ENCODE measurements around the gene WDR5B.
"Not testable (repeated sequence)": the region's sequence is repeated elsewhere in the genome, so short reads cannot be mapped to it uniquely, and the experiment has no call there.

WDR5B gene

GRCh38 chr3:122407946-122408345 lies 7.9 kb downstream of the WDR5B start:
- no peak for DNase-seq

GRCh38 chr3:122406198-122406597 lies 9.7 kb downstream of the WDR5B start:
- no peak for DNase-seq

- no peak for DNase-seq
Observed at GRCh38 chr3:122405015-122405414, 10.8 kb downstream of the WDR5B start.

- no peak for DNase-seq
Observed at GRCh38 chr3:122403489-122403888, 12.4 kb downstream of the WDR5B start.

GRCh38 chr3:122398920-122399319 lies 16.9 kb downstream of the WDR5B start:
- DNase-seq = no peak

GRCh38 chr3:122397201-122397600 lies 18.7 kb downstream of the WDR5B start:
- DNase-seq = no peak

- no peak for DNase-seq
Observed at GRCh38 chr3:122396511-122396910, 19.4 kb downstream of the WDR5B start.

GRCh38 chr3:122395582-122395981 lies 20.3 kb downstream of the WDR5B start:
- DNase-seq = no peak

- DNase-seq = no peak
Observed at GRCh38 chr3:122394173-122394572, 21.7 kb downstream of the WDR5B start.

- DNase-seq = peak; percentile 50
Observed at GRCh38 chr3:122392868-122393844, 22.7 kb downstream of the WDR5B start.

- DNase-seq = no peak
Observed at GRCh38 chr3:122391681-122392446, 24.0 kb downstream of the WDR5B start.

GRCh38 chr3:122390665-122391064 lies 25.2 kb downstream of the WDR5B start:
- no peak for DNase-seq

- DNase-seq = no peak
Observed at GRCh38 chr3:122389892-122390291, 26.0 kb downstream of the WDR5B start.

GRCh38 chr3:122389197-122389596 lies 26.7 kb downstream of the WDR5B start:
- no peak for DNase-seq

GRCh38 chr3:122387709-122388108 lies 28.2 kb downstream of the WDR5B start:
- no peak for DNase-seq

GRCh38 chr3:122383771-122384697 lies 31.8 kb downstream of the WDR5B start, which contains the start of gene FAM162A:
TSS of gene FAM162A (plus strand) at chr3:122384182. CDS start at chr3:122384266, 84 bp downstream.
- peak; percentile 93 for DNase-seq

- peak; percentile 86 for DNase-seq
Observed at GRCh38 chr3:122382888-122383666, 32.8 kb downstream of the WDR5B start, which contains the start of gene MIX23. TSS of gene MIX23 (minus strand) at chr3:122383231. CDS start at chr3:122383224, 7 bp downstream.

- no peak for DNase-seq
Observed at GRCh38 chr3:122377975-122378374, 37.9 kb downstream of the WDR5B start.

- no peak for DNase-seq
Observed at GRCh38 chr3:122374034-122374433, 41.8 kb downstream of the WDR5B start.

GRCh38 chr3:122366379-122366749 lies 49.5 kb downstream of the WDR5B start:
- DNase-seq = no peak

- DNase-seq = not testable (repeated sequence)
Observed at GRCh38 chr3:122365582-122366378, 50.1 kb downstream of the WDR5B start.

Measured in NCI-H2081 treated with DMSO at 0.1 percent for 48 hours (cell line).